Measurements from ENCODE around the gene OPRM1. TPM values are rescaled to one million over a fixed set of nuclear protein-coding genes. Genes with fewer than 3 reads are reported as not detected.

Gene OPRM1
- total RNA-seq, 4 donors from 2014 or later: not detected

DNA sequence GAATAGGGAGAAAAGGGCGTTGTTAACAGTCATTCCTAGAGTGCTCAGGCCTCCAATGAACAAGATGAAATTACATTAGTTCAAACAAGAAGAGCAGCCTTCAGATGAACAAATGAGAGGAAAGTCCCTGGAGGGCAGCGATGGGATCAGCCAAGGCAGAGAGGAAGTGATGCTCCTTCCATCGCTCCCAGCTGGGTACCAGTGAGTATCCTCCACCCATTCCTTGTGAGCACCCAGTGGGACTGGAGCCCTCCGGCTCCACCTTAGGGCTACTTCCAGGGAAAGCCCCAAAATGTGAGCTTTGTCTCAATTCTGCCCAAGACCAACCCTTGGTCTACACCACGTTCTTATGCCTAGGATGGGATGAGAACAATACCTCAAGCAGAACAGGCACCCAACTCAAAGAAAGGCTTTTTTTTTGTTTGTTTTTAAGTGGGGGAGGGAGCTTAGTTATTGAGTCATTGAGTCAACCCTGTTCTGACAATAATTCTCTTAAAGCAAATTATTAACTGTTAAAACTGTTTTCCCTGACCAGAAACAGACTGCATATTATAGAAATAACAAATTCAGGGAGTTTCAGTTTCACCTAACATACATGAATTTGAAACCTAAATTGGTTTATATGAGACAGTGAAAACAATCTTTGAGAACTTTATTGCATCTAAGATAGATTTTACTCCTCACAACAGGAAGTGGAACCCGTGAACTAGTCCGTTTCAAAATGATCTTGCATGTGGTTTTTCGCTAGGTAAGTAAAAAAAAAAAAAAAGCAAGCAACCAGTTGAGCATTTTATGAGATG is 210.7 kb downstream of the OPRM1 start:
- DNase-seq (ENCODE audit: low spot score): no peak
- TF ChIP-seq, protein P1, sequence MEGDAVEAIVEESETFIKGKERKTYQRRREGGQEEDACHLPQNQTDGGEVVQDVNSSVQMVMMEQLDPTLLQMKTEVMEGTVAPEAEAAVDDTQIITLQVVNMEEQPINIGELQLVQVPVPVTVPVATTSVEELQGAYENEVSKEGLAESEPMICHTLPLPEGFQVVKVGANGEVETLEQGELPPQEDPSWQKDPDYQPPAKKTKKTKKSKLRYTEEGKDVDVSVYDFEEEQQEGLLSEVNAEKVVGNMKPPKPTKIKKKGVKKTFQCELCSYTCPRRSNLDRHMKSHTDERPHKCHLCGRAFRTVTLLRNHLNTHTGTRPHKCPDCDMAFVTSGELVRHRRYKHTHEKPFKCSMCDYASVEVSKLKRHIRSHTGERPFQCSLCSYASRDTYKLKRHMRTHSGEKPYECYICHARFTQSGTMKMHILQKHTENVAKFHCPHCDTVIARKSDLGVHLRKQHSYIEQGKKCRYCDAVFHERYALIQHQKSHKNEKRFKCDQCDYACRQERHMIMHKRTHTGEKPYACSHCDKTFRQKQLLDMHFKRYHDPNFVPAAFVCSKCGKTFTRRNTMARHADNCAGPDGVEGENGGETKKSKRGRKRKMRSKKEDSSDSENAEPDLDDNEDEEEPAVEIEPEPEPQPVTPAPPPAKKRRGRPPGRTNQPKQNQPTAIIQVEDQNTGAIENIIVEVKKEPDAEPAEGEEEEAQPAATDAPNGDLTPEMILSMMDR (IDR thresholded peaks at IDR 0.05): no peak
- ATAC-seq (ENCODE audit: low FRiP score): no peak

DNA sequence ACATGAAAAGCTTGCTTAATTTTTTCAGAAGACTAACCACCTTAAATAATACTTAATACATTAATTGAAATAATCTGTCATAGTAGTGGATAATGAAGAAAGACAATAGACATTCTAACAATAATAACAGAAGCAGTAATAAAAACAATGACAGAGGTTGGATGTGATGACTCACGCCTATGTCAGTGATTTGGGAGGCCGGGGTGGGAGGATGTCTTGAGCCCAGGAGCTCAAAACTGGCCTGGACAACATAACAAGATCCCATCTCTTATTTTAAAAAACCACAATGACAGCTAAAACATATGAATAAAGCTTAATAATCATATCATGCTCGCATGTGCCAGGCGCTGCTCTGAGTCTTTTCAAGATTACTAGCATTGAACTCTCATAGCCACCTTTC is 212.1 kb downstream of the OPRM1 start:
- TF ChIP-seq, protein P1 (IDR thresholded peaks at IDR 0.05): no peak
- no peak for ATAC-seq (ENCODE audit: low FRiP score)
- DNase-seq (ENCODE audit: low spot score): no peak

DNA sequence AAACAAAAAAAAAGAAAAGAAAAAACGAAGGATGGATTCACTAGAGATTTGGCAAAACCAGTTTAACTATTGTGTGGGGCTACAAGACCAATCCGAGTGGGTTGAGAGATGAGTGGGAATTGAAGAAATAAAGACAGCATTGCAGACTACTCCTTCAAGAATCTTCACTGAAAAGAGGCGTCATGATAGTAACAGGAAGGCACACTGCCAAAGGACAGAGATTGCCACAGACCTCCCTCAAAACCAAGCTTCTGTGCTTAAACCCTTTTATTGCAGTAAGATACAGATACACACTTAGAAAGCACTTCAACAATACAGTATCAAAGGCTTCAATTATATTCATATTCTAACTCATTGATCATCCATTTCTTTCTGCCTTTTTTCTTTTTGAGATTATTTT is 213.6 kb downstream of the OPRM1 start:
- DNase-seq (ENCODE audit: low spot score) (no peak), ATAC-seq (ENCODE audit: low FRiP score) (no peak)
- TF ChIP-seq, protein P1 (IDR thresholded peaks at IDR 0.05): no peak

DNA sequence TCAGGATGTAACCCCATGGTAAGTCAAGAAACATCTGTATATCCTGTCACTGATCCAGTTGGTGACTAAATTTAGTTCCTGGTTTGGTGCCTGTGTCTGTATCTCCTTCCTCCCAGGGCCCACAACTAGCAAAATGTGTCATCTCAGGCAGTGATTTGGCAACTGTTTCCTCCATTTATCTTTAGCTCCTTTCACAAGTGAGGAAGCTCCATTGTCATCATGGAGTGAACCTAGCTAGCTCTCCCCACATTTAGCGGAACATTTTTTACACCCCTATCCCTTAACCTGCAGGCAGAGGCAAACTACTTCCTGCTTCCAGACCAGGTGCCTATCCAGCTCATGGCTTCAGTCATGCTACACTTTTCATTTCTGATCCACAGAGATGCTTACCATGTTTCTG is 218.0 kb downstream of the OPRM1 start:
- ATAC-seq (ENCODE audit: low FRiP score) (no peak), DNase-seq (ENCODE audit: low spot score) (no peak)
- TF ChIP-seq, protein P1 (IDR thresholded peaks at IDR 0.05): no peak

DNA sequence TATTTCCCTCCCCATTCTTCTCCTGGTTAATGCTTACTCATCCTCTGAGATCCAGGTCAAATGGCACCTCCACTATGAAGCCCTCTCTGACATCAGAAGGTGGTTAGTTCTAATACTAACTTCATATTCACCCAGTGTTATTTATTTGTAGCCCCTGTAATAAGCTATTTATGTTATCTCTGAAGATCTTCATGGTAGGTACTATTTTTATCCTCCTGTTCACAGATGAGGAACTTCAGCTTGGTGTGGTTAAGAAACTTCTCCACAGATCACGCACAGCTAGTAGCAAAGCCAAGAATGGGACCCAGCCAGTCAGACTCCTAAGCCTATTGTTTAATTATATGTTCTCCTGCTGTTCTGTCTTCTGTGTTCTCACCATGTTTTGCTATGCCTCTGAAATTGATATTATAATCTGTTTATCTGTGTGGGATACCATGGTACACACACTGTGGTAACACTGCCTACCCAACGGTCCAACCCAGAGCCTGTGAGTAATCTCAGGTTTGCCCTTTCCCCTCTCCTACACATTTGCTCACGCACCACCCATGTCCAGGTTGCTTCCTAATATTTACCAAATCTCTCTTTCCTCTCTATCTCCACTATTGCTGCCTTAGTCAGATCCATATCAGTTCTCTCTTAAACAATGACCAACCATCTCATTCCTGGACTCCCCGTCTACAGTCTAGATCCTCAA is 219.2 kb downstream of the OPRM1 start:
- TF ChIP-seq, protein P1 (IDR thresholded peaks at IDR 0.05): no peak
- ATAC-seq (ENCODE audit: low FRiP score): no peak

DNA sequence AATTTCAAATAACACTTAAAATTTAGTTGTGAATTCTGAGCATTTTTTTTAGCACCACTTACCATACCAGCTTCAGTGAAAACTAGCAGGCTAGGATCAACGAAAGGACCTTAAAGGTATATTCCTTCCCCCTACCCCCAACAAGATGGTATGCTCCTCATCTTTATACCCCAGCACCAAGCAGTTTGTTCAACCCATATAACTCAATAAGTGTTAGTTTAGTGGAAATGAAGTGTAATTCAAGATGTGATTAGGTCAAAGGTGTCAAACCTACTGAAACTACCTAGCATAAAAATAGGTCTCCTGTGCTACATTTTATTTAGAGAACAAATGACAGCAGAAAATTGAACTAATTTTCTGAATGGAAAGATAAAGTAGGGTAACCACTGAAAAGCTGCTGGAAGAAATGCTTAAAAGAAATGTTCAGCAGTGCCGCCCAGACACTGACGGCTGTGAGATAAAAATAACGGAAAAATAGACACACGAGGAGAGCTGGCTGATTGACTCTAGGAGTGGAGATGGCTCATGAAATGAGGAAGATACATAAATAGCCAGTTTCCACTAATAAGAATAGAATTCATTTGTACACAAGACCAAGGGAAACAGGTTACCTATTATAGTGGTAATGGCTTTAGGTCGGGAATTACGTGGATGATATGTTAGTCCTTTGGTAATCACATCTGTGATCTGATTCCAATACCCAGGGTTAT is 222.8 kb downstream of the OPRM1 start:
- TF ChIP-seq, protein P1 (IDR thresholded peaks at IDR 0.05): no peak
- ATAC-seq (ENCODE audit: low FRiP score): no peak
- DNase-seq (ENCODE audit: low spot score): no peak

More for the DNA sequence above, 219.2 kb downstream of the OPRM1 start:
- no peak for DNase-seq (ENCODE audit: low spot score)
